ENCODE measurements around the gene EIF3D.

Gene EIF3D

DNA sequence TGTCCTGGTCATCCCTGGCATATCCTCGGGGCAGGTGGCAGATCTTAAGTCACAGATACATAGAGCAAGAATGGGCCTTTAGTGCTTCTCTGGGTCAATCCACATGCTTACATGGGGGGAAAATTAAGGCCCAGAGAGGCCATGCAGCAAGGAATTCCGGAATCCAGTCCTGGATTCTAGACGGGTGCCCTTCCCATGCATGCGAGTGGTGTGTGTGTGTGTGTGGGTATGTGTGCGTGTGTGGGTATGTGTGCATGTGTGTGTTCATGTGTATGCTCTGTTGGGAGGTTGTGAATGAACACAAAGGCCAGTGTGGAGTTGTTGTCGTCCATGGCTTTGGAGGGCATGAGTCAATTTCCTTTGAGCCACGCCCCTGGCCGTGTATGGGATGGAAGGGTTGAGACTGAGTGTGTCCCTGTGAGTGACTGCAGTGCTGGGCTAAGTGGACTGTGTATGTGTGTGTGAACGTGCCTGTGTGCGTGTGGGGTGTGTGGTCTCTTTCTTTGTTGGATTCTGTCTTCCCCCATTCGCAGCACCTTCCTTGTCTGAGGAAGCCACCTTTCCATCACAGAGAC is 33.4 kb upstream of the EIF3D start (continued):
- TF ChIP-seq ZNF248 (tag by site-specific recombination; IDR thresholded peaks at IDR 0.05) (no peak), ZNF391 (tag by site-specific recombination; IDR thresholded peaks at IDR 0.05; ENCODE audit: borderline replicate concordance, low read depth) (no peak), ZFP41 (tag by site-specific recombination; IDR thresholded peaks at IDR 0.05; ENCODE audit: borderline replicate concordance) (no peak), ZNF792 (tag by site-specific recombination; IDR thresholded peaks at IDR 0.05) (no peak)
- TF ChIP-seq, protein P1, sequence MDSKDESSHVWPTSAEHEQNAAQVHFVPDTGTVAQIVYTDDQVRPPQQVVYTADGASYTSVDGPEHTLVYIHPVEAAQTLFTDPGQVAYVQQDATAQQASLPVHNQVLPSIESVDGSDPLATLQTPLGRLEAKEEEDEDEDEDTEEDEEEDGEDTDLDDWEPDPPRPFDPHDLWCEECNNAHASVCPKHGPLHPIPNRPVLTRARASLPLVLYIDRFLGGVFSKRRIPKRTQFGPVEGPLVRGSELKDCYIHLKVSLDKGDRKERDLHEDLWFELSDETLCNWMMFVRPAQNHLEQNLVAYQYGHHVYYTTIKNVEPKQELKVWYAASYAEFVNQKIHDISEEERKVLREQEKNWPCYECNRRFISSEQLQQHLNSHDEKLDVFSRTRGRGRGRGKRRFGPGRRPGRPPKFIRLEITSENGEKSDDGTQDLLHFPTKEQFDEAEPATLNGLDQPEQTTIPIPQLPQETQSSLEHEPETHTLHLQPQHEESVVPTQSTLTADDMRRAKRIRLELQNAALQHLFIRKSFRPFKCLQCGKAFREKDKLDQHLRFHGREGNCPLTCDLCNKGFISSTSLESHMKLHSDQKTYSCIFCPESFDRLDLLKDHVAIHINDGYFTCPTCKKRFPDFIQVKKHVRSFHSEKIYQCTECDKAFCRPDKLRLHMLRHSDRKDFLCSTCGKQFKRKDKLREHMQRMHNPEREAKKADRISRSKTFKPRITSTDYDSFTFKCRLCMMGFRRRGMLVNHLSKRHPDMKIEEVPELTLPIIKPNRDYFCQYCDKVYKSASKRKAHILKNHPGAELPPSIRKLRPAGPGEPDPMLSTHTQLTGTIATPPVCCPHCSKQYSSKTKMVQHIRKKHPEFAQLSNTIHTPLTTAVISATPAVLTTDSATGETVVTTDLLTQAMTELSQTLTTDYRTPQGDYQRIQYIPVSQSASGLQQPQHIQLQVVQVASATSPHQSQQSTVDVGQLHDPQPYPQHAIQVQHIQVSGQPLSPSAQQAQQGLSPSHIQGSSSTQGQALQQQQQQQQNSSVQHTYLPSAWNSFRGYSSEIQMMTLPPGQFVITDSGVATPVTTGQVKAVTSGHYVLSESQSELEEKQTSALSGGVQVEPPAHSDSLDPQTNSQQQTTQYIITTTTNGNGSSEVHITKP (tag by site-specific recombination; IDR thresholded peaks at IDR 0.05) = peak; percentile 87
- TF ChIP-seq, protein P2, sequence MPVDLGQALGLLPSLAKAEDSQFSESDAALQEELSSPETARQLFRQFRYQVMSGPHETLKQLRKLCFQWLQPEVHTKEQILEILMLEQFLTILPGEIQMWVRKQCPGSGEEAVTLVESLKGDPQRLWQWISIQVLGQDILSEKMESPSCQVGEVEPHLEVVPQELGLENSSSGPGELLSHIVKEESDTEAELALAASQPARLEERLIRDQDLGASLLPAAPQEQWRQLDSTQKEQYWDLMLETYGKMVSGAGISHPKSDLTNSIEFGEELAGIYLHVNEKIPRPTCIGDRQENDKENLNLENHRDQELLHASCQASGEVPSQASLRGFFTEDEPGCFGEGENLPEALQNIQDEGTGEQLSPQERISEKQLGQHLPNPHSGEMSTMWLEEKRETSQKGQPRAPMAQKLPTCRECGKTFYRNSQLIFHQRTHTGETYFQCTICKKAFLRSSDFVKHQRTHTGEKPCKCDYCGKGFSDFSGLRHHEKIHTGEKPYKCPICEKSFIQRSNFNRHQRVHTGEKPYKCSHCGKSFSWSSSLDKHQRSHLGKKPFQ (tag by site-specific recombination; IDR thresholded peaks at IDR 0.05) = no peak

DNA sequence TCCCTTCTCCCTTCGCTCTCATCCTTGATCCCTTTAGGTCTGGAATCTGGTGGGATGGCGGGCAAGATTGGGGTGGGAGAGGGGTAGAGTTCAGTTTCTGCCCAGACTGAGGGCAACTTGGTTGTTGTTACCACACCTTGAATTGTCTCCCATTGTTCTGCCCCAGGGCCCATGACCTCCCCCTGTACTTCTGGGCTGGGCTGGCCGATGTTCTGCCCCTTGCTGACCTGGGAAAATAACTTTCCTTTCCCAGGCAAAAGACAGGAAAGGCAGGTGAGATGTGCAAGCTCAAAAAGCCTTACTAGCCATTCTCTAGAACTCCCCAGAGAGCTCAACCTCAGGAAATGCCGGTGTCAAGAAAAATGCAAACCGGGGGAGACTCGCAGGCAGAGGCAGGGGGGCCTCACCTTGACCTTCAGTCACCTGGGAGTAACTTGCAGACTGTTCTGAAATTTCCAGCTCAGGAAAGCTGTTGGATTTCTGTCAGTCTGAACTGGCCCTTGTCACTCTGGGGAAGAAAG is 32.4 kb upstream of the EIF3D start:
- ChIA-PET CTCF (interaction anchor here (0.7 to 1.1 kb wide), 4 partner anchors 9 to 295 kb away, joined by 3 to 4 read pairs (median 3); no protein-coding TSS in a partner anchor), POLR2A (no interaction called here)
- TF ChIP-seq ZNF626 (tag by site-specific recombination; IDR thresholded peaks at IDR 0.05) = no peak
- TF ChIP-seq, protein P3, sequence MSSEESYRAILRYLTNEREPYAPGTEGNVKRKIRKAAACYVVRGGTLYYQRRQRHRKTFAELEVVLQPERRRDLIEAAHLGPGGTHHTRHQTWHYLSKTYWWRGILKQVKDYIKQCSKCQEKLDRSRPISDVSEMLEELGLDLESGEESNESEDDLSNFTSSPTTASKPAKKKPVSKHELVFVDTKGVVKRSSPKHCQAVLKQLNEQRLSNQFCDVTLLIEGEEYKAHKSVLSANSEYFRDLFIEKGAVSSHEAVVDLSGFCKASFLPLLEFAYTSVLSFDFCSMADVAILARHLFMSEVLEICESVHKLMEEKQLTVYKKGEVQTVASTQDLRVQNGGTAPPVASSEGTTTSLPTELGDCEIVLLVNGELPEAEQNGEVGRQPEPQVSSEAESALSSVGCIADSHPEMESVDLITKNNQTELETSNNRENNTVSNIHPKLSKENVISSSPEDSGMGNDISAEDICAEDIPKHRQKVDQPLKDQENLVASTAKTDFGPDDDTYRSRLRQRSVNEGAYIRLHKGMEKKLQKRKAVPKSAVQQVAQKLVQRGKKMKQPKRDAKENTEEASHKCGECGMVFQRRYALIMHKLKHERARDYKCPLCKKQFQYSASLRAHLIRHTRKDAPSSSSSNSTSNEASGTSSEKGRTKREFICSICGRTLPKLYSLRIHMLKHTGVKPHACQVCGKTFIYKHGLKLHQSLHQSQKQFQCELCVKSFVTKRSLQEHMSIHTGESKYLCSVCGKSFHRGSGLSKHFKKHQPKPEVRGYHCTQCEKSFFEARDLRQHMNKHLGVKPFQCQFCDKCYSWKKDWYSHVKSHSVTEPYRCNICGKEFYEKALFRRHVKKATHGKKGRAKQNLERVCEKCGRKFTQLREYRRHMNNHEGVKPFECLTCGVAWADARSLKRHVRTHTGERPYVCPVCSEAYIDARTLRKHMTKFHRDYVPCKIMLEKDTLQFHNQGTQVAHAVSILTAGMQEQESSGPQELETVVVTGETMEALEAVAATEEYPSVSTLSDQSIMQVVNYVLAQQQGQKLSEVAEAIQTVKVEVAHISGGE (tag by site-specific recombination; conservative IDR thresholded peaks at IDR 0.05; ENCODE audit: low read depth) = no peak
- Histone ChIP-seq H3K4me1 (ENCODE audit: control insufficient read depth, insufficient read depth, low read length) (no peaks in the 10 kb centered on the region), H3K36me3 (ENCODE audit: control insufficient read depth in 2 of 2, insufficient read depth in 1 of 2, low read length in 2 of 2) (no peaks in the 10 kb centered on the region), H3K27ac (ENCODE audit: extremely low read depth, low read depth, low read length) (no peak overlapping the region), H3K9me3 (ENCODE audit: control insufficient read depth, insufficient read depth, low read depth, low read length) (no peaks in the 10 kb centered on the region), H3K4me3 (ENCODE audit: low read depth, low read length) (no peak overlapping the region)

DNA sequence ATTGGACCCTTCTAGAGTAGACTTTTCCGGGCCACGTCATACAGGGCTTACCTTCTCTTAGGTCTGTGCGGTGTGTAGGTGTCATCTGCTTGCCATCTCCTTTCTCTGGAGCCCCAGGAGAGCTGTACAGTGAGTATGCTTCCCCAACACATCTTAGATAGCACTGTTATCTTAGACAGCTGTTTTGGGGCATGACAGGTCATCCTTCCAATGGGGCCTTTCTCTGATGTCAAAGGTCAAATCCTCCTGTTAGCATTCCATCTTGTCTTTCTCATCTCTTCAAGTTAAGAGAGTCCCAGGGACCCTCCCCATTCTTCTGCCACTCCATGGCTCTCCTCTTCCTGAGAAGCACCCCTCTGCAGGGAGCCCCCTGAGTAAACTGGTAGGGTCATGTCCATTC is 31.0 kb upstream of the EIF3D start:
- H3K27ac ChIP-seq (ENCODE audit: extremely low read depth, low read depth, low read length) = no peak overlapping the region
- H3K4me3 ChIP-seq (ENCODE audit: low read depth, low read length) = no peak overlapping the region
- H3K36me3 ChIP-seq (ENCODE audit: control insufficient read depth in 2 of 2, insufficient read depth in 1 of 2, low read length in 2 of 2) = no peaks in the 10 kb centered on the region
- no peaks in the 10 kb centered on the region for H3K4me1 ChIP-seq (ENCODE audit: control insufficient read depth, insufficient read depth, low read length)
- ChIA-PET CTCF (interaction anchor here (1.7 kb wide), 1 partner anchor 13 kb away, joined by 4 read pairs; no protein-coding TSS in a partner anchor), POLR2A (interaction anchor here (0.7 kb wide), 1 partner anchor 15 kb away, joined by 3 read pairs; no protein-coding TSS in a partner anchor)
- TF ChIP-seq ZNF175 (tag by site-specific recombination; IDR thresholded peaks at IDR 0.05) (no peak), ZNF211 (tag by site-specific recombination; IDR thresholded peaks at IDR 0.05; ENCODE audit: low read depth) (no peak), ZNF112 (tag by site-specific recombination; IDR thresholded peaks at IDR 0.05) (no peak), ZNF221 (tag by site-specific recombination; IDR thresholded peaks at IDR 0.05; ENCODE audit: borderline replicate concordance) (no peak), ZNF707 (tag by site-specific recombination; IDR thresholded peaks at IDR 0.05) (no peak), ZNF473 (tag by site-specific recombination; IDR thresholded peaks at IDR 0.05) (no peak), ZBTB17 (tag by site-specific recombination; IDR thresholded peaks at IDR 0.05) (no peak), ZFP69B (tag by site-specific recombination; IDR thresholded peaks at IDR 0.05) (no peak), ZNF558 (tag by site-specific recombination; IDR thresholded peaks at IDR 0.05) (no peak)
- TF ChIP-seq, protein P4, sequence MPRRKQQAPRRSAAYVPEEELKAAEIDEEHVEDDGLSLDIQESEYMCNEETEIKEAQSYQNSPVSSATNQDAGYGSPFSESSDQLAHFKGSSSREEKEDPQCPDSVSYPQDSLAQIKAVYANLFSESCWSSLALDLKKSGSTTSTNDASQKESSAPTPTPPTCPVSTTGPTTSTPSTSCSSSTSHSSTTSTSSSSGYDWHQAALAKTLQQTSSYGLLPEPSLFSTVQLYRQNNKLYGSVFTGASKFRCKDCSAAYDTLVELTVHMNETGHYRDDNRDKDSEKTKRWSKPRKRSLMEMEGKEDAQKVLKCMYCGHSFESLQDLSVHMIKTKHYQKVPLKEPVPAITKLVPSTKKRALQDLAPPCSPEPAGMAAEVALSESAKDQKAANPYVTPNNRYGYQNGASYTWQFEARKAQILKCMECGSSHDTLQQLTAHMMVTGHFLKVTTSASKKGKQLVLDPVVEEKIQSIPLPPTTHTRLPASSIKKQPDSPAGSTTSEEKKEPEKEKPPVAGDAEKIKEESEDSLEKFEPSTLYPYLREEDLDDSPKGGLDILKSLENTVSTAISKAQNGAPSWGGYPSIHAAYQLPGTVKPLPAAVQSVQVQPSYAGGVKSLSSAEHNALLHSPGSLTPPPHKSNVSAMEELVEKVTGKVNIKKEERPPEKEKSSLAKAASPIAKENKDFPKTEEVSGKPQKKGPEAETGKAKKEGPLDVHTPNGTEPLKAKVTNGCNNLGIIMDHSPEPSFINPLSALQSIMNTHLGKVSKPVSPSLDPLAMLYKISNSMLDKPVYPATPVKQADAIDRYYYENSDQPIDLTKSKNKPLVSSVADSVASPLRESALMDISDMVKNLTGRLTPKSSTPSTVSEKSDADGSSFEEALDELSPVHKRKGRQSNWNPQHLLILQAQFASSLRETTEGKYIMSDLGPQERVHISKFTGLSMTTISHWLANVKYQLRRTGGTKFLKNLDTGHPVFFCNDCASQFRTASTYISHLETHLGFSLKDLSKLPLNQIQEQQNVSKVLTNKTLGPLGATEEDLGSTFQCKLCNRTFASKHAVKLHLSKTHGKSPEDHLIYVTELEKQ (tag by site-specific recombination; IDR thresholded peaks at IDR 0.05; ENCODE audit: borderline replicate concordance) = no peak
- TF ChIP-seq, protein P5, sequence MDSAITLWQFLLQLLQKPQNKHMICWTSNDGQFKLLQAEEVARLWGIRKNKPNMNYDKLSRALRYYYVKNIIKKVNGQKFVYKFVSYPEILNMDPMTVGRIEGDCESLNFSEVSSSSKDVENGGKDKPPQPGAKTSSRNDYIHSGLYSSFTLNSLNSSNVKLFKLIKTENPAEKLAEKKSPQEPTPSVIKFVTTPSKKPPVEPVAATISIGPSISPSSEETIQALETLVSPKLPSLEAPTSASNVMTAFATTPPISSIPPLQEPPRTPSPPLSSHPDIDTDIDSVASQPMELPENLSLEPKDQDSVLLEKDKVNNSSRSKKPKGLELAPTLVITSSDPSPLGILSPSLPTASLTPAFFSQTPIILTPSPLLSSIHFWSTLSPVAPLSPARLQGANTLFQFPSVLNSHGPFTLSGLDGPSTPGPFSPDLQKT (IDR thresholded peaks at IDR 0.05; ENCODE audit: borderline replicate concordance, low read depth, low read length) = no peak
- no peaks in the 10 kb centered on the region for H3K9me3 ChIP-seq (ENCODE audit: control insufficient read depth, insufficient read depth, low read depth, low read length)
